Measurements from ENCODE around the gene KRT6B. TPM values are rescaled to one million over a fixed set of nuclear protein-coding genes. Genes with fewer than 3 reads are reported as not detected.

KRT6B gene
- total RNA-seq, 4 donors from 2014 or later: not detected

DNA sequence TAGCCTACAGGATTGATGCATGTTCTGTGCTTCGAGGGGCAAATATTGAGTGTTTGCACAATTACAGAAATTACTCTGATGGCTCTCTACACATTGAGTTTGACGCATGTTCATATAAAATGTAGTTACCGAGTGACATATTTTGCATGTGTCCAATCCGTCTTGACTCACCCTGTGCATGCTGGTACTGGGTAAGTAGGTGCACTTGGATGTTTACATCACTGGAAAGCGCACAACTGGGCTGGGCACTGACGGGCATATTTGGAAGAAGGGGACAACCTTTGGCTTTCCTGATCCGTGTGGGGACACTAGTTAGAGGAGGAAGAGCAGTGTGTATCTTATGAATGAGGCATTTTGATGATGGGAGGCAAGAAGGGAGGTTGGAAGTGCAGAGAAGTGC is 46.0 kb upstream of the KRT6B start:
- H3K4me3 ChIP-seq: no peak overlapping the region
- no peak for DNase-seq
- H3K9me3 ChIP-seq: no peaks in the 10 kb centered on the region
- TF ChIP-seq, protein P1, sequence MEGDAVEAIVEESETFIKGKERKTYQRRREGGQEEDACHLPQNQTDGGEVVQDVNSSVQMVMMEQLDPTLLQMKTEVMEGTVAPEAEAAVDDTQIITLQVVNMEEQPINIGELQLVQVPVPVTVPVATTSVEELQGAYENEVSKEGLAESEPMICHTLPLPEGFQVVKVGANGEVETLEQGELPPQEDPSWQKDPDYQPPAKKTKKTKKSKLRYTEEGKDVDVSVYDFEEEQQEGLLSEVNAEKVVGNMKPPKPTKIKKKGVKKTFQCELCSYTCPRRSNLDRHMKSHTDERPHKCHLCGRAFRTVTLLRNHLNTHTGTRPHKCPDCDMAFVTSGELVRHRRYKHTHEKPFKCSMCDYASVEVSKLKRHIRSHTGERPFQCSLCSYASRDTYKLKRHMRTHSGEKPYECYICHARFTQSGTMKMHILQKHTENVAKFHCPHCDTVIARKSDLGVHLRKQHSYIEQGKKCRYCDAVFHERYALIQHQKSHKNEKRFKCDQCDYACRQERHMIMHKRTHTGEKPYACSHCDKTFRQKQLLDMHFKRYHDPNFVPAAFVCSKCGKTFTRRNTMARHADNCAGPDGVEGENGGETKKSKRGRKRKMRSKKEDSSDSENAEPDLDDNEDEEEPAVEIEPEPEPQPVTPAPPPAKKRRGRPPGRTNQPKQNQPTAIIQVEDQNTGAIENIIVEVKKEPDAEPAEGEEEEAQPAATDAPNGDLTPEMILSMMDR (IDR thresholded peaks at IDR 0.05 in 4 of 5, conservative IDR thresholded peaks at IDR 0.05 in 1 of 5): no peak
- no peak for TF ChIP-seq POLR2A (IDR thresholded peaks at IDR 0.05)
- in situ Hi-C loops (cut with MboI; ENCODE audit: low sequenced_read_pairs in 4 of 4): no loop called here
- no peaks in the 10 kb centered on the region for H3K4me1 ChIP-seq
- H3K27me3 ChIP-seq: peaks cover 0 to 5% (median 3%) of the 10 kb centered on the region in 3 donors
- H3K36me3 ChIP-seq: no peaks in the 10 kb centered on the region
- no peak overlapping the region for H3K27ac ChIP-seq
- ATAC-seq: no peak
- intact Hi-C loops (cut with DNase I; ENCODE audit: low total_unique reads): no loop called here

DNA sequence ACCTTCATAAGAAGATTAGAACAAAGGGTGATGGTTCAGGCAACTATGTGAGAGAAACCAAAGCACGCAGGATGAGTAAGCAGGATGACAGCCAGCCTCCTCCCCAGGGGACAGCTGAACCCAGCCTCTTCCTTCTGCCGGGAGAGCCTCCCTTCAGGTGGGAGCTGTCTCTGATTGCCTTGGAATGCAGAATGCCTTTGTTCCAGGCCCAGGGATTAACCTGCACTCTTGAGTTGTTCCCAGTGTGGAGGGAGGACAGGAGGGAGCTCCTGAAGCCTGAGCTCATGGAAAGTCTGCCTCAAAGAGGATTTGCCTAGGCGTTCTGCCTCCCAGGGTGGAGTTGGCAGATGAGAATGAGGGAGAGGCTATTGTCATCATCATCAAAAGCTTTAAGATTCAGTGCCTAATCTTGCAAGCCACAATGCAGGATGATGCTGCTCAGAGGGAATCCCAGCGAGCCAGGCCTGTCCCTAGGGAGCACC is 44.7 kb upstream of the KRT6B start:
- no peaks in the 10 kb centered on the region for H3K4me1 ChIP-seq
- no peaks in the 10 kb centered on the region for H3K9me3 ChIP-seq
- H3K4me3 ChIP-seq: no peak overlapping the region
- no peak for ATAC-seq
- DNase-seq: no peak
- peaks cover 0 to 6% (median 3%) of the 10 kb centered on the region in 3 donors for H3K27me3 ChIP-seq
- H3K36me3 ChIP-seq: no peaks in the 10 kb centered on the region
- TF ChIP-seq, protein P1 (IDR thresholded peaks at IDR 0.05 in 4 of 5, conservative IDR thresholded peaks at IDR 0.05 in 1 of 5): no peak
- TF ChIP-seq POLR2A (IDR thresholded peaks at IDR 0.05): no peak
- in situ Hi-C loops (cut with MboI; ENCODE audit: low sequenced_read_pairs in 4 of 4): no loop called here
- H3K27ac ChIP-seq: no peak overlapping the region
- intact Hi-C loops (cut with DNase I; ENCODE audit: low total_unique reads): no loop called here

DNA sequence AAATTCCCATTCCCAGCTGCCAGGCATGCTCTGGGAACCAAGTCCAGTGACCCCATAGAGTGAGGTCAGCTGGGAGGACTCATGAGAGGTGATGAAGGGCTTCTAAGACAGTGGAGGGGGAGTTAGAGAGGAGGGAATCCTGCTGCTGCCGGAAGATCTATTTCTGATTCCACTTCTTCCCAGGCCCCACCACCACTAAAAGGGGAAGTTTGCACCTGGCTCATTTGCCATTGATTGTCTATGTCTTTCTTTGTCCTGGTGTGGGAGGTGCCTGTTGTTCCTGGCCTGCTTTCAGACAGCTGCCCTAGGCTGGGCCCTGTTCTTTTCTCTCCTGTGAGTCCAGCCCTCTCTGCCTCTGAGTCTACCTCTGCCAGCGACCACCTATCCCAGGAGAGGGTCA is 44.1 kb upstream of the KRT6B start:
- H3K9me3 ChIP-seq: no peaks in the 10 kb centered on the region
- no peak for ATAC-seq
- no peaks in the 10 kb centered on the region for H3K36me3 ChIP-seq
- H3K4me1 ChIP-seq: no peaks in the 10 kb centered on the region
- no peak for TF ChIP-seq POLR2A (IDR thresholded peaks at IDR 0.05)
- TF ChIP-seq, protein P1 (IDR thresholded peaks at IDR 0.05 in 4 of 5, conservative IDR thresholded peaks at IDR 0.05 in 1 of 5): no peak
- H3K27ac ChIP-seq: no peak overlapping the region
- in situ Hi-C loops (cut with MboI; ENCODE audit: low sequenced_read_pairs in 4 of 4): no loop called here
- no peak for DNase-seq
- no peak overlapping the region for H3K4me3 ChIP-seq
- H3K27me3 ChIP-seq: peaks cover 0 to 6% (median 3%) of the 10 kb centered on the region in 3 donors
- intact Hi-C loops (cut with DNase I; ENCODE audit: low total_unique reads): no loop called here

DNA sequence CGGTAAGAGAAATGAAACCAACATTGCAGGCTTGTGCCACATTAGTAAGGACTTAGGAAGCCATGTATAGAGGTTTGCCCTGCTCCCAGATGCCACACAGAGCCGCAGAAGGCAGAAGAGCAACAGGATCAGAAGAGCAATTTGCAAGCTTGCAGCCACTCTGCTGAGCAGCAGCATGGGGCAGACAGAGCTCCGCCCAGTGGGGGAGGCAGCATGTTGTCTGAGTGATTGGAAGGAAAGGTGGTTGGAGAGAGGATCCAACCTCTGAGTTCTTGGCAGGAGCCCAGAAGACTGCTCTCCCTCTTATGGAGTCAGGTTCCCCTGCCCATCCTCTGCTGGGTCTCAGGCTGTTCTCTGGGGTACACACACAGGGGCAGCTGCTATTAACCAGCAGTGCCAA is 43.4 kb upstream of the KRT6B start:
- intact Hi-C loops (cut with DNase I; ENCODE audit: low total_unique reads): no loop called here
- H3K36me3 ChIP-seq: no peaks in the 10 kb centered on the region
- TF ChIP-seq, protein P1 (IDR thresholded peaks at IDR 0.05 in 4 of 5, conservative IDR thresholded peaks at IDR 0.05 in 1 of 5): no peak
- no peak for TF ChIP-seq POLR2A (IDR thresholded peaks at IDR 0.05)
- in situ Hi-C loops (cut with MboI; ENCODE audit: low sequenced_read_pairs in 4 of 4): no loop called here
- H3K9me3 ChIP-seq: no peaks in the 10 kb centered on the region
- no peaks in the 10 kb centered on the region for H3K4me1 ChIP-seq
- no peak overlapping the region for H3K27ac ChIP-seq
- peaks cover 0 to 6% (median 3%) of the 10 kb centered on the region in 3 donors for H3K27me3 ChIP-seq
- no peak overlapping the region for H3K4me3 ChIP-seq
- no peak for DNase-seq
- no peak for ATAC-seq

DNA sequence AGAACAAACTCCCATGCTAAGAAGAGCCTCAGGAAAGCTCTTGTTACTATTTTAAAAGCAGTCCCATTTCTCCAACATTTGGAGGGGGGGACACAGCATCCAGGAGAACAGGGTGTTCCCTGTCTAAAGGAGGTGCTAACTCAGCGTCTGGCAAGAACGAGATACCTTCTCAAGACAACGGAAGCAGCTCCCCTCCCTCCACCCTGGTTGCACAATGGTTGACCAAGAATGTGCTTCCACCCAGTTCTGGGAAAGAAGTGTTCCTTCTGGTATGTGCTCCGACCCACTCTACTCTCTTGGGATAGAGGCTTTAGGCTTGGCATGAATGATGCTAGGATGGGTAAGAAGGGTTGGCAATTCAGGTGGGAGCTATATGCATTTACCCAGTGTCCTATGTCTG is 42.6 kb upstream of the KRT6B start:
- Histone ChIP-seq H3K4me3 (no peak overlapping the region), H3K36me3 (no peaks in the 10 kb centered on the region), H3K27me3 (peaks cover 0 to 6% (median 3%) of the 10 kb centered on the region in 3 donors), H3K4me1 (no peaks in the 10 kb centered on the region), H3K27ac (no peak overlapping the region), H3K9me3 (no peaks in the 10 kb centered on the region)
- ATAC-seq: peak in 1 of 2 donors; percentile 44
- DNase-seq: peak; percentile 27 to 51
- in situ Hi-C loops (cut with MboI; ENCODE audit: low sequenced_read_pairs in 4 of 4): no loop called here
- TF ChIP-seq, protein P1 (IDR thresholded peaks at IDR 0.05 in 4 of 5, conservative IDR thresholded peaks at IDR 0.05 in 1 of 5): no peak
- no peak for TF ChIP-seq POLR2A (IDR thresholded peaks at IDR 0.05)
- intact Hi-C loops (cut with DNase I; ENCODE audit: low total_unique reads): no loop called here

Measured in gastrocnemius medialis (tissue), 4 donors.